Glutamatergic neuron (in vitro differentiated cells): Measurements from ENCODE around the gene SLC28A1. TPM values are rescaled to one million over a fixed set of nuclear protein-coding genes. Genes with fewer than 3 reads are reported as not detected.

Experiments used
- DNase-seq: peaks from one replicate; pipeline ENCODE4 v3.0.0; 2022
- H3K27ac Mint-ChIP-seq: one replicate; pipeline ENCODE4 v1.8.0; 2020; ENCODE audit warnings: mild to moderate bottlenecking, mixed read lengths, inconsistent platforms; ENCODE audit not compliant: unreplicated experiment
- H3K27me3 Mint-ChIP-seq: one replicate; pipeline ENCODE4 v1.8.0; 2020; ENCODE audit warnings: mild to moderate bottlenecking, moderate library complexity, mixed read lengths, inconsistent platforms; ENCODE audit not compliant: unreplicated experiment
- H3K36me3 Mint-ChIP-seq: one replicate; pipeline ENCODE4 v1.8.0; 2020; ENCODE audit warnings: mild to moderate bottlenecking, mixed read lengths, inconsistent platforms; ENCODE audit not compliant: unreplicated experiment
- H3K4me1 Mint-ChIP-seq: one replicate; pipeline ENCODE4 v1.8.0; 2020; ENCODE audit warnings: mild to moderate bottlenecking, low read depth, mixed read lengths, inconsistent platforms; ENCODE audit not compliant: unreplicated experiment
- H3K4me3 Mint-ChIP-seq: one replicate; pipeline ENCODE4 v1.8.0; 2020; ENCODE audit warnings: mild to moderate bottlenecking, mixed read lengths, inconsistent platforms; ENCODE audit not compliant: unreplicated experiment
- H3K9me3 Mint-ChIP-seq: one replicate; pipeline ENCODE4 v1.8.0; 2020; ENCODE audit warnings: mild to moderate bottlenecking, moderate library complexity, mixed read lengths, inconsistent platforms; ENCODE audit not compliant: unreplicated experiment
- total RNA-seq: library from RNA; stranded (reverse); fragmentation: NEBNext Ultra II Directional; extraction: Animal tissue kit (Norgen Biotek cat#: 25700); gene quantifications from one replicate; pipeline ENCODE4 v1.2.1, GENCODE V29; 2021; ENCODE audit not compliant: unreplicated experiment
- TF ChIP-seq, protein P1 (sequence below): fragments of 200-600 bp; sonication (generic); IDR thresholded peaks from one replicate; pipeline ENCODE4 v1.5.0; 2021; ENCODE audit not compliant: partially characterized antibody, unreplicated experiment

SLC28A1 gene
- total RNA-seq, 1 donor from 2014 or later, result 0.25 TPM

- Mint-ChIP-seq H3K9me3 (peaks cover 3% of the 10 kb centered on the region), H3K4me1 (peaks cover 11% of the 10 kb centered on the region), H3K36me3 (no peaks in the 10 kb centered on the region), H3K4me3 (no peak overlapping the region), H3K27ac (no peak overlapping the region), H3K27me3 (peaks cover 2% of the 10 kb centered on the region)
- no peak for DNase-seq
- TF ChIP-seq, protein P1, sequence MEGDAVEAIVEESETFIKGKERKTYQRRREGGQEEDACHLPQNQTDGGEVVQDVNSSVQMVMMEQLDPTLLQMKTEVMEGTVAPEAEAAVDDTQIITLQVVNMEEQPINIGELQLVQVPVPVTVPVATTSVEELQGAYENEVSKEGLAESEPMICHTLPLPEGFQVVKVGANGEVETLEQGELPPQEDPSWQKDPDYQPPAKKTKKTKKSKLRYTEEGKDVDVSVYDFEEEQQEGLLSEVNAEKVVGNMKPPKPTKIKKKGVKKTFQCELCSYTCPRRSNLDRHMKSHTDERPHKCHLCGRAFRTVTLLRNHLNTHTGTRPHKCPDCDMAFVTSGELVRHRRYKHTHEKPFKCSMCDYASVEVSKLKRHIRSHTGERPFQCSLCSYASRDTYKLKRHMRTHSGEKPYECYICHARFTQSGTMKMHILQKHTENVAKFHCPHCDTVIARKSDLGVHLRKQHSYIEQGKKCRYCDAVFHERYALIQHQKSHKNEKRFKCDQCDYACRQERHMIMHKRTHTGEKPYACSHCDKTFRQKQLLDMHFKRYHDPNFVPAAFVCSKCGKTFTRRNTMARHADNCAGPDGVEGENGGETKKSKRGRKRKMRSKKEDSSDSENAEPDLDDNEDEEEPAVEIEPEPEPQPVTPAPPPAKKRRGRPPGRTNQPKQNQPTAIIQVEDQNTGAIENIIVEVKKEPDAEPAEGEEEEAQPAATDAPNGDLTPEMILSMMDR, result no peak
Measured at GRCh38 chr15:84861781-84862180, 22.7 kb upstream of the SLC28A1 start.

DNA sequence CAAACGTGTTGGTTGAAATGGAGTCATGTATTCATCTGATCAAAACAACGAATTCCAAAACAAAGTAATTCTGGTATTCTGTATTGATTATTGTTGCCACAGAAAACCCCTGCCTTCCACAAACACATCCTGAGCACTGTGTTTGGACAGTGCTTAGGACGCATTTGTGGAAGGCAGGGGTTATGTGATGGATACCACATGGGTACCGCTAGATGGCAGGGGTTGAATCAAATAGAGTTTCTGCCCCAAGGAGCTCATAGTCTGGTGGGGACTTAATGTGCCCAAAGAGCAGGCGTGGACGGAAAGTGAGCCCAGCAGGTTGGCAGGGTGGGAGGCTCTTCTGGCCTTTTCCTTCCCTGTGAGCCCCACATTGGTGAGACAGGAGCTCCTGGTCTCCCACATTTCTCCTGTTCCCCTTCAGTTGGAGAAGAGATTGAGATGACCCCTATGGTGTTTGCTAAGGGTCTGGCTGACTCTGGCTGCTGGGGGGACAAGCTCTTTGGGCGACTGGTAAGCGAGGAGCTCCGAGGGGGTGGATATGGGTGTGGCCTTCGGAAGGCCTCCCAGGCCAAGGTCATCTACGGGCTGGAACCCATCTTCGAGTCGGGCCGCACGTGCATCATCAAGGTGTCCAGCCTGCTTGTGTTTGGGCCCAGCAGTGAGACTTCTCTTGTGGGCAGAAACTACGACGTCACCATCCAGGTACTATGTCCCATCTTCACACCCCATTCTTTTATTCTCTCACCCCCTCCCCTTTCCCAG lies 22.1 kb upstream of the SLC28A1 start:
- no peak for DNase-seq
- TF ChIP-seq, protein P1, result no peak
- H3K27me3 Mint-ChIP-seq, result peaks cover 2% of the 10 kb centered on the region
- H3K9me3 Mint-ChIP-seq, result peaks cover 3% of the 10 kb centered on the region
- H3K4me3 Mint-ChIP-seq, result no peak overlapping the region
- H3K4me1 Mint-ChIP-seq, result peaks cover 11% of the 10 kb centered on the region
- no peak overlapping the region for H3K27ac Mint-ChIP-seq
- H3K36me3 Mint-ChIP-seq, result no peaks in the 10 kb centered on the region

- Mint-ChIP-seq H3K9me3 (peaks cover 3% of the 10 kb centered on the region), H3K4me1 (peaks cover 12% of the 10 kb centered on the region), H3K4me3 (no peak overlapping the region), H3K27ac (no peak overlapping the region), H3K27me3 (peaks cover 2% of the 10 kb centered on the region), H3K36me3 (peaks cover under 1% of the 10 kb centered on the region)
- TF ChIP-seq, protein P1, result no peak
- no peak for DNase-seq
Measured at GRCh38 chr15:84863565-84864443, 20.7 kb upstream of the SLC28A1 start.

DNA sequence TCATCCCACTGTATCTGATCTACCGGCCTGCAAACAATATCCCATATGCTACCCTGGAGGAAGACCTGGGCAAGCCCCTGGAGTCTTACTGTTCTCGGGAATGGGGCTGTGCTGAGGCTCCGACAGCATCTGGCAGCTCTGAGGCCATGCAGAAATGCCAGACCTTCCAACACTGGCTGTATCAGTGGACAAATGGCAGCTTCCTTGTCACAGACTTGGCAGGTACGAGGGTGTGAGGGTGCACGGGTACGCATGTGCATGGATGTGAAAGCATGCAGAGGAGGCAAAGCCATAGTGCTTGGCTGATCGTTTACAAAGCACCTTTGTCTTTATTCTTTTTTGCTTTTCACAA lies 20.0 kb upstream of the SLC28A1 start:
- DNase-seq, result no peak
- TF ChIP-seq, protein P1, result no peak
- peaks cover 4% of the 10 kb centered on the region for H3K27me3 Mint-ChIP-seq
- peaks cover 3% of the 10 kb centered on the region for H3K9me3 Mint-ChIP-seq
- H3K36me3 Mint-ChIP-seq, result peaks cover 4% of the 10 kb centered on the region
- no peak overlapping the region for H3K27ac Mint-ChIP-seq
- H3K4me3 Mint-ChIP-seq, result no peak overlapping the region
- H3K4me1 Mint-ChIP-seq, result peaks cover 14% of the 10 kb centered on the region
